ENCODE results near the gene NPRL2.

DNA sequence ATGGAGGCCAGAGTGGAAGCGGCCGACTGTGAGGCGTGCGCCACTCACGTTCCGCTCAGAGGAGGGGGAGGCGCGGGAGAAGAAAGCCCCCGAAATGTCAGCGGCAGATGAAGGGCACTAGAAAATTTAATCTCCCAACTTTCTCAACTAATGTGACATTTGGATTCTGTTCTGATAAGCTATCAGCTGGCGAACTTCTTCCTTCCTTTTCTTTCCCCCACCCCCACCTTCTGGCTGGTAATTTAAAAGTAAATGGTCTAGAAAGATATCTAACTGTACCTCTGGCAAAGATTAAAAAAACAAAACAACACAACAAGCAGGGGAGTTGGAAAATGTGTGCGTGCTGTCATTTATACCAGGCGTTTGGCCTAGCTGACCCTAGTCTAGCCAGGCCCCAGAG, 35.2 kb upstream of the NPRL2 start:
- TF ChIP-seq, protein P1, sequence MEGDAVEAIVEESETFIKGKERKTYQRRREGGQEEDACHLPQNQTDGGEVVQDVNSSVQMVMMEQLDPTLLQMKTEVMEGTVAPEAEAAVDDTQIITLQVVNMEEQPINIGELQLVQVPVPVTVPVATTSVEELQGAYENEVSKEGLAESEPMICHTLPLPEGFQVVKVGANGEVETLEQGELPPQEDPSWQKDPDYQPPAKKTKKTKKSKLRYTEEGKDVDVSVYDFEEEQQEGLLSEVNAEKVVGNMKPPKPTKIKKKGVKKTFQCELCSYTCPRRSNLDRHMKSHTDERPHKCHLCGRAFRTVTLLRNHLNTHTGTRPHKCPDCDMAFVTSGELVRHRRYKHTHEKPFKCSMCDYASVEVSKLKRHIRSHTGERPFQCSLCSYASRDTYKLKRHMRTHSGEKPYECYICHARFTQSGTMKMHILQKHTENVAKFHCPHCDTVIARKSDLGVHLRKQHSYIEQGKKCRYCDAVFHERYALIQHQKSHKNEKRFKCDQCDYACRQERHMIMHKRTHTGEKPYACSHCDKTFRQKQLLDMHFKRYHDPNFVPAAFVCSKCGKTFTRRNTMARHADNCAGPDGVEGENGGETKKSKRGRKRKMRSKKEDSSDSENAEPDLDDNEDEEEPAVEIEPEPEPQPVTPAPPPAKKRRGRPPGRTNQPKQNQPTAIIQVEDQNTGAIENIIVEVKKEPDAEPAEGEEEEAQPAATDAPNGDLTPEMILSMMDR (IDR thresholded peaks at IDR 0.05), result no peak
- TF ChIP-seq ZFX (IDR thresholded peaks at IDR 0.05; ENCODE audit: borderline replicate concordance), result no peak

All from 22Rv1 (cell line).